HUES6 (cell line): ENCODE results near the gene USP26.
"Not testable (repeated sequence)": the region's sequence is repeated elsewhere in the genome, so short reads cannot be mapped to it uniquely, and the experiment has no call there.

ENCODE experiments used
- H3K27ac ChIP-seq: 2 replicates; pipeline ENCODE4 v1.7.0; 2013; ENCODE audit warnings: low read depth, mild to moderate bottlenecking, low read length, inconsistent platforms
- H3K27me3 ChIP-seq: 2 replicates; pipeline ENCODE4 v1.6.1; 2013; ENCODE audit warnings: low read length; ENCODE audit not compliant: control insufficient read depth, insufficient read depth
- H3K36me3 ChIP-seq: 2 replicates; pipeline ENCODE4 v1.6.1; 2013; ENCODE audit warnings: low read length; ENCODE audit not compliant: control insufficient read depth, insufficient read depth
- H3K4me1 ChIP-seq: 2 replicates; pipeline ENCODE4 v1.6.1; 2013; ENCODE audit warnings: low read length; ENCODE audit not compliant: control insufficient read depth, insufficient read depth
- H3K4me3 ChIP-seq: 2 replicates; pipeline ENCODE4 v1.5.1; 2013; ENCODE audit warnings: low read depth, low read length
- H3K9ac ChIP-seq: one replicate; pipeline ENCODE4 v1.6.1; 2013; ENCODE audit warnings: mild to moderate bottlenecking, low read length
- H3K9me3 ChIP-seq: 2 replicates; pipeline ENCODE4 v1.6.1; 2013; ENCODE audit warnings: low read depth, low read length; ENCODE audit not compliant: control insufficient read depth, insufficient read depth

Gene USP26

GRCh38 chrX:133077856-133078255 is 19.1 kb downstream of the USP26 start:
- H3K9ac ChIP-seq, H3K4me3 ChIP-seq, H3K36me3 ChIP-seq, H3K9me3 ChIP-seq, H3K27me3 ChIP-seq, H3K4me1 ChIP-seq, H3K27ac ChIP-seq: not testable (repeated sequence)

DNA sequence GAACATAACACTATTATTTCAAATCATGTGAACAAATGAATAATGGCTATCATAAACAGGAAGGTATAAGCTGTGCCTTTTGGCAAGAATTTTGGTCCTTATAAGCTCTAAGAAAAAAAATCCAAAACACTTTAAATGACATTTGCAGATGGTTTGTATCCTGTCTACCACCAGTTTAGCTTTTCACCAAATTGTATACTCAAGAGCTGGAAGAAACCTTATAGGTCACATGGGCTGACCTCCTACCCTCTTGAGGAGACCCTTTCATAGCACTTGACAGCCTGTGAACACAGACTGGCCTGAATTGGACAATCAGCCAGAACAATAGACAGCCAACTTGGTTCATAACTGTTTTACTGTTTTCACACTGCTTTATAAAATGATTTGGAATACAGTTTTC is 24.3 kb downstream of the USP26 start:
- H3K27me3 ChIP-seq: no peaks in the 10 kb centered on the region; the same call in 1 of the 2 replicates
- no peaks in the 10 kb centered on the region for H3K4me1 ChIP-seq
- H3K36me3 ChIP-seq: no peaks in the 10 kb centered on the region
- no peak overlapping the region for H3K9ac ChIP-seq
- H3K27ac ChIP-seq: no peak overlapping the region
- no peaks in the 10 kb centered on the region for H3K9me3 ChIP-seq
- H3K4me3 ChIP-seq: no peak overlapping the region

- Histone ChIP-seq H3K27me3 (no peaks in the 10 kb centered on the region), H3K4me3 (no peak overlapping the region), H3K4me1 (no peaks in the 10 kb centered on the region), H3K9me3 (no peaks in the 10 kb centered on the region), H3K36me3 (no peaks in the 10 kb centered on the region), H3K27ac (no peak overlapping the region), H3K9ac (no peak overlapping the region)
Observed at GRCh38 chrX:133068461-133068860, 28.4 kb downstream of the USP26 start.

DNA sequence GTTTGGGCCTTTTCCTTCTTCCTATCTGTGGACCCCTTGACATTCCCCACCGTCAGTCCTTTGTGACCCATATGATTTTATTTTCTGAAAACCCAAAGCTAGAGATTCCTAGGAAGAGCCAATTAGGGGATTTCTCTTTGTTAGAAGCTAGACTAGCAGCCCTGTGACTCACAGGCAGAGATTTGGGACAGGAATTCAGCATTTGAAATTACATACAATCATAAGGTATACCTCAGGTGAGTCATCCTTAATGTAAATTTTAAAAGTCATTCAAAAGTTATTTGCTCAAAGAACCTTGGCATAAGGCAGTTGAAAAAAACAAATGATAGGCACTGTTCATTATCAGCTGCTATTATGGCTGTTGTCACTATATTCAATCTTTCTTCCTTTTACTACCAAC is 40.6 kb downstream of the USP26 start:
- Histone ChIP-seq H3K36me3 (no peaks in the 10 kb centered on the region), H3K27me3 (no peaks in the 10 kb centered on the region; the same call in 1 of the 2 replicates), H3K4me3 (no peak overlapping the region), H3K4me1 (peaks cover 30% of the 10 kb centered on the region), H3K9ac (no peak overlapping the region), H3K9me3 (peaks cover 3% of the 10 kb centered on the region; the same call in 1 of the 2 replicates), H3K27ac (no peak overlapping the region)

- H3K36me3 ChIP-seq: no peaks in the 10 kb centered on the region
- H3K4me1 ChIP-seq: peaks cover 30% of the 10 kb centered on the region
- H3K27ac ChIP-seq: no peak overlapping the region
Observed at GRCh38 chrX:133054761-133055405, 42.0 kb downstream of the USP26 start.

DNA sequence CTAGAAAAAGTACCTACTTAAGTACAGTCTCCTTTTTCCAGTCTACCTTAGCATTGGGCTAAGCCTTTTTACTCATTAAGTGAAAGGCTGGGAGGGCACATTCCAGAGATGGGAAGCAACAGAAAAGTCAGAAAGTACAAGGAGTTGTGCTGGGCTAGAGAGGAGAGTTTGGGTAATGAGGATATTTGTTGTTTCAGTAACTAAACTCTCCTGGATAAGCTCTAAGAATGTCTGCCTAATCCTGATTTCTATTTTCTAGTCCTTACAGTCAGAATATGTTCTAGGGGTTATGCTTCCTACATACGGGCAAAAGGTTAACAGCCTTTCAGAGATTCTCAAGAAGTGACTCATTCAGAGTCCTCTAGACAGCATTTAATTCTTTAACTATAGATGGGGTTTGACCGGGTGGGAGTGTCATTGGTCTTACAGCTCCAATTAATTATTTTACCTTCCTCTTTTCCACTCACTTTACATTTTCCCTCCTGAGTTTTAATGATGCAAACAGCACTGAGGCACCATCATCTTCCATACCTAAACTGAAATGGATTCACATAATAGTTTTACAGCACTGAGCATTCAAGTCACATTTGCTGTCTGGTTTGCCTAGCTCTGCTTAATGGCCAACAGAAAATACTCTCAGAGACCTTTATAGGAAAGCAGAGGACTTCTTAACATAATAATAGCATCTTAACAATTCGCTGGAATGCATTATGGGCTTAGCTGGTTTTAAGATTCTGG is 42.9 kb downstream of the USP26 start:
- Histone ChIP-seq H3K36me3 (no peaks in the 10 kb centered on the region), H3K4me3 (no peak overlapping the region), H3K4me1 (peaks cover 30% of the 10 kb centered on the region), H3K9ac (no peak overlapping the region), H3K27me3 (no peaks in the 10 kb centered on the region; the same call in 1 of the 2 replicates), H3K9me3 (peaks cover 3% of the 10 kb centered on the region; the same call in 1 of the 2 replicates), H3K27ac (no peak overlapping the region)

More at GRCh38 chrX:133054761-133055405, 42.0 kb downstream of the USP26 start:
- Histone ChIP-seq H3K9ac (no peak overlapping the region), H3K9me3 (peaks cover 3% of the 10 kb centered on the region; the same call in 1 of the 2 replicates), H3K27me3 (no peaks in the 10 kb centered on the region; the same call in 1 of the 2 replicates), H3K4me3 (no peak overlapping the region)

DNA sequence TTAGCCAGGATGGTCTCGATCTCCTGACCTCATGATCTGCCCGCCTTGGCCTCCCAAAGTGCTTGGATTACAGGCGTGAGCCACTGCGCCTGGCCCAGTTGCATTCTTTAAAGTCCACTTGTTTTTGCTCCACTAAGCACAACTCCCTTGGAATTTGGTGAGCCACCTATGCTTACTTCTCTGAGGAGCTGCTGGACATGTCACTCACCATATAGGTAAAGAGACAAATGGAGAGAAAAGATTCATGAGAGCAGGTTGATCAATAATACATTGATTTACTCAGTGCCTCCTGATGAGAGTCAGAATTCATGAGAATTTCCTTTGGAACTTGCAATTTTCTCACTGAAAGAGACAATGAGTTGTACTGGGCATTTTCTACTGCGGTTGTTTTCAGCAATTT is 48.2 kb downstream of the USP26 start:
- H3K4me3 ChIP-seq: no peak overlapping the region
- no peak overlapping the region for H3K9ac ChIP-seq
- peaks cover 12% of the 10 kb centered on the region for H3K4me1 ChIP-seq
- H3K27ac ChIP-seq: no peak overlapping the region
- no peaks in the 10 kb centered on the region; the same call in 1 of the 2 replicates for H3K27me3 ChIP-seq
- no peaks in the 10 kb centered on the region for H3K9me3 ChIP-seq
- no peaks in the 10 kb centered on the region for H3K36me3 ChIP-seq

DNA sequence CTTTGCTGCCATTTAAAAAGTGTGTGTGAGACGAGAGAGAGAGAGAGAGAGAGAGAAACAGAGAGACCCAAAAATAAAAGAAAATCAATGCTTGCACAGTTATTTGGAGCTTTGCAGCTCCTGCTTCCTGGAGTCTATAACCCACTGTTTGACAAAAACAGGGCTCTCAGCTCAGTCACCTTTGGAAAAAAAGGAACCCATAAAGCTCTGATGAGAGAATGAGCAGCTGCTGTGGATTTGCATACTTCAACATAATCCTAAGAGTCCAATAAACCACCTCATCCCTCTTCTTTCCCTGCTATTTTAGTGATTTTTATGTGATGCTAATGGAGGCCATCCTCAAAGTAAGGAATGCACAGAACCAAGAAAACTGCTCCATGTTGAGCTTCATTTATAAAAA is 50.3 kb downstream of the USP26 start:
- H3K4me1 ChIP-seq: no peaks in the 10 kb centered on the region
- no peak overlapping the region for H3K27ac ChIP-seq
- no peaks in the 10 kb centered on the region for H3K36me3 ChIP-seq
- no peaks in the 10 kb centered on the region for H3K9me3 ChIP-seq
- peaks cover 3% of the 10 kb centered on the region; the same call in 1 of the 2 replicates for H3K27me3 ChIP-seq
- no peak overlapping the region for H3K9ac ChIP-seq
- H3K4me3 ChIP-seq: no peak overlapping the region

DNA sequence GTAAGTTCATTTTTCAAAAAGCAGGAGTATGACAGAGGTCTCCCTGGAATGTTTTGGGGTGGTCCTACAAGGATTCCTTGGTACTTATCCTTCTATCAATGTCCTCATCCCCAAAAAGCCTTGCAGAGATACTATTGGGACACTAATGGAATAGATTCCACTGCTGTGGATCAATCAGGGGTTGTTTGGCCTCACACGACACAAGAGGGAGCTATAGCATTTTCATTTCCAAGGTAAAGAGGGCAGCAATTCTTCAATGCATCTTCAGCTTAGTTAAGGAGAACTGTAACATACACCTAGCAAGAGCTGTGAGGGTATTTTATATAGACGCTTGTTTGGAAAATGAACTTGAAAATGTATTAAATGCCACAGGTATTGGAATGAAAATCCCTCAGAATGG is 50.9 kb downstream of the USP26 start:
- Histone ChIP-seq H3K4me1 (no peaks in the 10 kb centered on the region), H3K27me3 (peaks cover 3% of the 10 kb centered on the region; the same call in 1 of the 2 replicates), H3K9ac (no peak overlapping the region), H3K36me3 (no peaks in the 10 kb centered on the region), H3K4me3 (no peak overlapping the region), H3K9me3 (no peaks in the 10 kb centered on the region), H3K27ac (no peak overlapping the region)

DNA sequence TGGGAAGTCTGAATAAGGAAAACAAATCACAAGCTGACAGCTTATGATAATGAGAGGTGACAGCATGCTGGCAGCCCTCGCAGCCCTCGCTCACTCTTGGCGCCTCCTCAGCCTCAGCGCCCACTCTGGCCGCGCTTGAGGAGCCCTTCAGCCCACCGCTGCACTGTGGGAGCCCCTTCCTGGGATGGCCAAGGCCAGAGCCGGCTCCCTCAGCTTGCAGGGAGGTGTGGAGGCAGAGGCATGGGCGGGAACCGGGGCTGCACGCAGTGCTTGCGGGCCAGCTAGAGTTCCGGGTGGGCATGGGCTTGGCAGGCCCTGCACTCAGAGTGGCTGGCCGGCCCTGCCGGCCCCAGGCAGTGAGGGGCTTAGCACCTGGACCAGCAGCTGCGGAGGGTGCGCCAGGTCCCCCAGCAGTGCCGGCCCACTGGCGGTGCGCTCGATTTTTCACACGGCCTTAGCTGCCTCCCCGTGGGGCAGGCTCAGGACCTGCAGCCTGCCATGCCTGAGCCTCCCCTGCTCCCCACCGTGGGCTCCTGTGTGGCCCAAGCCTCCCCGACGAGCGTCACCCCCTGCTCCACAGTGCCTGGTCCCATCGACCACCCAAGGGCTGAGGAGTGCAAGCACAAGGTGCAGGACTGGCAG is 52.6 kb downstream of the USP26 start:
- H3K4me3 ChIP-seq, H3K4me1 ChIP-seq, H3K9ac ChIP-seq, H3K36me3 ChIP-seq, H3K27ac ChIP-seq, H3K9me3 ChIP-seq, H3K27me3 ChIP-seq: not testable (repeated sequence)

- Histone ChIP-seq H3K9me3 (no peaks in the 10 kb centered on the region), H3K36me3 (no peaks in the 10 kb centered on the region), H3K4me3 (no peak overlapping the region), H3K27me3 (peaks cover 3% of the 10 kb centered on the region; the same call in 1 of the 2 replicates), H3K27ac (no peak overlapping the region), H3K4me1 (no peaks in the 10 kb centered on the region), H3K9ac (no peak overlapping the region)
Observed at GRCh38 chrX:133042260-133042659, 54.6 kb downstream of the USP26 start.
